H1 (cell line): Measurements from ENCODE around the gene TMC3. TPM values are rescaled to one million over a fixed set of nuclear protein-coding genes. Genes with fewer than 3 reads are reported as not detected.

ENCODE experiments used
- CTCF ChIA-PET: fragments of 300-600 bp; sonication (Branson Sonifier 250); formaldehyde crosslinking; loops from one replicate; lab custom pipeline; 2021; ENCODE audit not compliant: partially characterized antibody; lab: Charles Lee
- POLR2A ChIA-PET: fragments of 300-600 bp; sonication (Branson Sonifier 250); formaldehyde crosslinking; loops from one replicate; lab custom pipeline; 2021; ENCODE audit warnings: inconsistent platforms; ENCODE audit not compliant: partially characterized antibody; lab: Charles Lee
- DNase-seq, 2 experiments: peaks; one replicate each; pipeline versions ENCODE4 v3.0.0 to v3.0.0-alpha.2; 2010 to 2022; ENCODE audit warnings: low spot score in 2 of 2, low read depth in 1 of 2, mixed read lengths in 1 of 2
- FAIRE-seq: peaks from 2 replicates; lab custom pipeline; 2011; peaks lifted over from hg19 to GRCh38; lab: Jason Lieb, UNC
- H2AFZ ChIP-seq: 2 replicates; pipeline ENCODE4 v1.8.1; 2012; ENCODE audit warnings: low read length, inconsistent platforms
- H2AK5ac ChIP-seq: 2 replicates; pipeline ENCODE4 v1.6.1; 2013; ENCODE audit warnings: low read depth, low read length
- H2BK120ac ChIP-seq: replicated peaks from 2 replicates; pipeline ENCODE3; 2013; ENCODE audit warnings: low read depth, low read length, inconsistent platforms
- H2BK12ac ChIP-seq: 2 replicates; pipeline ENCODE4 v1.6.1; 2013; ENCODE audit warnings: low read depth, low read length
- H2BK15ac ChIP-seq: 2 replicates; pipeline ENCODE4 v1.6.1; 2013; ENCODE audit warnings: low read length
- H2BK20ac ChIP-seq: 2 replicates; pipeline ENCODE4 v1.6.1; 2013; ENCODE audit warnings: low read length
- H2BK5ac ChIP-seq: 2 replicates; pipeline ENCODE4 v1.6.1; 2013; ENCODE audit warnings: low read depth, low read length
- H3K14ac ChIP-seq: 2 replicates; pipeline ENCODE4 v1.6.1; 2013; ENCODE audit warnings: inconsistent platforms; ENCODE audit not compliant: insufficient read length
- H3K18ac ChIP-seq: 2 replicates; pipeline ENCODE4 v1.6.1; 2013; ENCODE audit warnings: low read length; ENCODE audit errors: extremely low read depth
- H3K23ac ChIP-seq: 2 replicates; pipeline ENCODE4 v1.6.1; 2013; ENCODE audit warnings: inconsistent platforms; ENCODE audit not compliant: insufficient read length
- H3K23me2 ChIP-seq: 2 replicates; pipeline ENCODE4 v1.6.1; 2013; ENCODE audit warnings: low read depth, low read length
- H3K27ac ChIP-seq: 2 replicates; pipeline ENCODE4 v1.6.1; 2011; ENCODE audit warnings: low read depth, low read length, inconsistent platforms
- H3K27me3 ChIP-seq, 4 experiments: replicated peaks in 1 of 4; 1 replicate in 1 of 4; 2 replicates in 3 of 4; pipeline versions ENCODE4 v1.6.1 to v1.8.1; 2011 to 2013; ENCODE audit warnings: low read length in 3 of 4, mild to moderate bottlenecking in 3 of 4, inconsistent platforms in 2 of 4, mixed read lengths in 2 of 4, moderate library complexity in 1 of 4; ENCODE audit not compliant: control insufficient read depth in 3 of 4, insufficient read depth in 3 of 4; ENCODE audit errors: extremely low read depth in 1 of 4
- H3K36me3 ChIP-seq, 4 experiments: 2 replicates each; pipeline versions ENCODE4 v1.6.1 to v1.8.1; 2011 to 2013; ENCODE audit warnings: mild to moderate bottlenecking in 4 of 4, low read length in 3 of 4, moderate library complexity in 2 of 4, control low read depth in 1 of 4, inconsistent platforms in 1 of 4; ENCODE audit not compliant: insufficient read depth in 4 of 4, control insufficient read depth in 2 of 4
- H3K4ac ChIP-seq: replicated peaks from 2 replicates; pipeline ENCODE3; 2013; ENCODE audit warnings: low read length, low read depth, mixed read lengths, inconsistent platforms; ENCODE audit not compliant: insufficient read length
- H3K4me1 ChIP-seq, 4 experiments: replicated peaks in 1 of 4; 1 replicate in 1 of 4; 2 replicates in 3 of 4; pipeline versions ENCODE4 v1.6.1 to v1.8.1; 2011 to 2013; ENCODE audit warnings: low read length in 3 of 4, inconsistent platforms in 2 of 4, mixed read lengths in 1 of 4; ENCODE audit not compliant: insufficient read depth in 4 of 4, control insufficient read depth in 3 of 4
- H3K4me2 ChIP-seq, 2 experiments: 2 replicates each; pipeline versions ENCODE4 v1.6.1 to v1.8.1; 2011 to 2013; ENCODE audit warnings: low read depth in 2 of 2, low read length in 2 of 2, control low read depth in 1 of 2, inconsistent platforms in 1 of 2, mild to moderate bottlenecking in 1 of 2; ENCODE audit not compliant: insufficient read depth in 1 of 2
- H3K4me3 ChIP-seq, 4 experiments: fragments of 200-600, 300-600 bp in 1 of 4; sonication (generic), shearing (Covaris generic), sonication (Bioruptor Twin) in 1 of 4; 2 replicates each; pipeline versions ENCODE4 v1.5.1 to v1.8.1; 2011 to 2016; ENCODE audit warnings: low read length in 4 of 4, low read depth in 3 of 4, control low read depth in 2 of 4, inconsistent platforms in 2 of 4, mild to moderate bottlenecking in 2 of 4, mixed read lengths in 1 of 4, moderate library complexity in 1 of 4; ENCODE audit not compliant: insufficient read depth in 2 of 4; ENCODE audit errors: extremely low read depth in 1 of 4
- H3K56ac ChIP-seq: replicated peaks from 2 replicates; pipeline ENCODE3; 2013; ENCODE audit warnings: low read depth, mild to moderate bottlenecking, mixed read lengths, low read length, inconsistent platforms; ENCODE audit not compliant: insufficient read length
- H3K79me1 ChIP-seq: 2 replicates; pipeline ENCODE4 v1.6.1; 2013; ENCODE audit warnings: low read depth, low read length, control low read depth
- H3K79me2 ChIP-seq, 2 experiments: 2 replicates each; pipeline versions ENCODE4 v1.6.1 to v1.8.1; 2012 to 2013; ENCODE audit warnings: low read length in 2 of 2, mild to moderate bottlenecking in 2 of 2, inconsistent platforms in 1 of 2; ENCODE audit not compliant: insufficient read depth in 2 of 2, control insufficient read depth in 1 of 2
- H3K9ac ChIP-seq, 4 experiments: replicated peaks in 1 of 4; 1 replicate in 1 of 4; 2 replicates in 3 of 4; pipeline versions ENCODE4 v1.6.1 to v1.8.1; 2011 to 2013; ENCODE audit warnings: low read depth in 3 of 4, low read length in 3 of 4, control low read depth in 2 of 4, mild to moderate bottlenecking in 2 of 4, moderate library complexity in 2 of 4, inconsistent platforms in 1 of 4; ENCODE audit errors: extremely low read depth in 1 of 4
- H3K9me3 ChIP-seq, 2 experiments: 2 replicates each; pipeline versions ENCODE4 v1.6.1 to v1.8.1; 2012 to 2013; ENCODE audit warnings: mild to moderate bottlenecking in 2 of 2, moderate library complexity in 2 of 2, control low read depth in 1 of 2, inconsistent platforms in 1 of 2, low read depth in 1 of 2, low read length in 1 of 2, mixed read lengths in 1 of 2; ENCODE audit not compliant: insufficient read depth in 2 of 2
- H4K20me1 ChIP-seq, 2 experiments: replicated peaks in 1 of 2; 2 replicates each; pipeline versions ENCODE3 to v1.8.1; 2011 to 2013; ENCODE audit warnings: inconsistent platforms in 2 of 2, low read length in 2 of 2, mild to moderate bottlenecking in 1 of 2; ENCODE audit not compliant: insufficient read depth in 2 of 2, control insufficient read depth in 1 of 2
- H4K5ac ChIP-seq: 2 replicates; pipeline ENCODE4 v1.6.1; 2013; ENCODE audit warnings: low read length, low read depth, mixed read lengths, inconsistent platforms; ENCODE audit not compliant: insufficient read length
- H4K8ac ChIP-seq: 2 replicates; pipeline ENCODE4 v1.8.0; 2013; ENCODE audit warnings: mild to moderate bottlenecking, moderate library complexity, low read length, inconsistent platforms; ENCODE audit not compliant: insufficient read depth; ENCODE audit errors: extremely low read depth
- H4K91ac ChIP-seq: replicated peaks from 2 replicates; pipeline ENCODE3; 2013; ENCODE audit warnings: low read length, mixed read lengths, inconsistent platforms; ENCODE audit not compliant: insufficient read length
- MAFK ChIP-seq: IDR thresholded peaks from 2 replicates; pipeline ENCODE4 v1.6.1; 2012; ENCODE audit warnings: low read depth, mild to moderate bottlenecking, improper control_type of control experiment, low read length
- SP4 ChIP-seq: IDR thresholded peaks from 2 replicates; pipeline ENCODE4 v1.6.1; 2012; ENCODE audit warnings: low read length, inconsistent platforms
- TAF7 ChIP-seq: optimal IDR thresholded peaks from 2 replicates; pipeline ENCODE3; 2011; ENCODE audit warnings: low read depth, mild to moderate bottlenecking, inconsistent platforms, low read length, moderate library complexity, borderline replicate concordance
- whole genome bisulfite sequencing, 2 experiments: shearing (Covaris generic) in 1 of 2; methylation state at CpG; one replicate each; pipeline versions ENCODE4 v1.1.6 to v1.1.7; 2013 to 2015; ENCODE audit warnings: low lambda C conversion rate in 2 of 2, mixed read lengths in 2 of 2, inconsistent platforms in 1 of 2, low coverage in 1 of 2, missing lambda C conversion rate in 1 of 2; ENCODE audit not compliant: insufficient replicate concordance in 2 of 2, insufficient coverage in 1 of 2, insufficient read length in 1 of 2; ENCODE audit errors: extremely low coverage in 1 of 2, missing lambda C conversion rate in 1 of 2; 5-methylcytosine and 5-hydroxymethylcytosine counted together
- polyA plus RNA-seq, 7 experiments: library from polyadenylated mRNA; depleted of rRNA in 3 of 7; stranded (reverse) in 5 of 7; unstranded in 2 of 7; fragments of >200 nt in 5 of 7; fragments of 200-250 nt in 2 of 7; gene quantifications; 1 replicate in 5 of 7; 2 replicates in 1 of 7; 4 replicates in 1 of 7; pipeline versions ENCODE4 v1.2.1 to v1.2.3, GENCODE V29; 2011 to 2013; ENCODE audit warnings: missing spikeins in 2 of 7, mixed read lengths in 2 of 7
- total RNA-seq: library from RNA; stranded (reverse); fragmentation: NEBNext Ultra II Directional; extraction: Animal tissue kit (Norgen Biotek cat#: 25700); gene quantifications from 2 replicates; pipeline ENCODE4 v1.2.1, GENCODE V29; 2021

The TMC3 gene
- total and polyA plus RNA-seq, 2 of the 8 experiments (the other 6 are each of a cell fraction or from before 2014, with no cell fraction given), result not detected

GRCh38 chr15:81281456-81281735, 92.6 kb downstream of the TMC3 start:
- ChIA-PET CTCF (interaction anchor here (1.3 to 3.3 kb wide), 4 partner anchors 15 to 118 kb away, joined by 3 to 21 read pairs (median 6); no protein-coding TSS in a partner anchor), POLR2A (no interaction called here)
- H3K4me3 ChIP-seq, result no peak overlapping the region
- no peak overlapping the region for H3K9ac ChIP-seq
- no peaks in the 10 kb centered on the region for H3K23me2 ChIP-seq
- TF ChIP-seq TAF7 (no peak), SP4 (no peak), MAFK (no peak)
- no peak for DNase-seq
- no peaks in the 10 kb centered on the region for H3K4me1 ChIP-seq
- no peaks in the 10 kb centered on the region for H3K27me3 ChIP-seq
- no peak overlapping the region for H4K8ac ChIP-seq
- H2BK12ac ChIP-seq, result no peak overlapping the region
- H3K4ac ChIP-seq, result no peak overlapping the region
- no peak overlapping the region for H3K23ac ChIP-seq
- no peak overlapping the region for H2BK120ac ChIP-seq
- no peak overlapping the region; the same call in 1 of the 2 replicates for H2BK5ac ChIP-seq
- H3K79me1 ChIP-seq, result no peaks in the 10 kb centered on the region
- H2BK15ac ChIP-seq, result no peak overlapping the region
- no peaks in the 10 kb centered on the region for H3K36me3 ChIP-seq
- no peak overlapping the region for H3K27ac ChIP-seq
- no peak for FAIRE-seq
- no peak overlapping the region for H3K18ac ChIP-seq
- no peak overlapping the region; the same call in 1 of the 2 replicates for H2AFZ ChIP-seq
- H4K91ac ChIP-seq, result no peak overlapping the region
- H3K56ac ChIP-seq, result no peak overlapping the region
- no peak overlapping the region for H3K14ac ChIP-seq
- no peaks in the 10 kb centered on the region for H4K20me1 ChIP-seq
- H4K5ac ChIP-seq, result no peak overlapping the region
- no peaks in the 10 kb centered on the region for H3K79me2 ChIP-seq
- peaks cover 6 to 12% of the 10 kb centered on the region in 2 experiments; a peak in 2 of 4 replicates for H3K9me3 ChIP-seq
- H3K4me2 ChIP-seq, result no peak overlapping the region
- no peak overlapping the region for H2AK5ac ChIP-seq
- WGBS, 2 experiments, result 93% methylated on average over 3 of the region's 3 CpGs; no CpG with 5 or more reads in 1 of the 2 experiments
- H2BK20ac ChIP-seq, result no peak overlapping the region

Other genes with a start within 250 kb of the TMC3 start
- not detected in 2 replicates for gene CFAP161, start 239.9 kb downstream of the TMC3 start, total RNA-seq
- 0.05 TPM in 1 of 2 replicates, not detected in the other for gene CFAP161, start 239.9 kb downstream of the TMC3 start, polyA plus RNA-seq (2011; rRNA removed)
- gene IL16, start 177.3 kb downstream of the TMC3 start, total RNA-seq, result 0.09 and 0.46 TPM in 2 replicates
- 0.03 and 0.16 TPM in 2 replicates for gene IL16, start 177.3 kb downstream of the TMC3 start, polyA plus RNA-seq (2011; rRNA removed)
- gene STARD5, start 50.1 kb downstream of the TMC3 start, total RNA-seq, result 5.5 and 5.8 TPM in 2 replicates
- 10.0 and 10.4 TPM in 2 replicates for gene STARD5, start 50.1 kb downstream of the TMC3 start, polyA plus RNA-seq (2011; rRNA removed)